Measurements from ENCODE around the gene CCDC24.

Gene CCDC24

DNA sequence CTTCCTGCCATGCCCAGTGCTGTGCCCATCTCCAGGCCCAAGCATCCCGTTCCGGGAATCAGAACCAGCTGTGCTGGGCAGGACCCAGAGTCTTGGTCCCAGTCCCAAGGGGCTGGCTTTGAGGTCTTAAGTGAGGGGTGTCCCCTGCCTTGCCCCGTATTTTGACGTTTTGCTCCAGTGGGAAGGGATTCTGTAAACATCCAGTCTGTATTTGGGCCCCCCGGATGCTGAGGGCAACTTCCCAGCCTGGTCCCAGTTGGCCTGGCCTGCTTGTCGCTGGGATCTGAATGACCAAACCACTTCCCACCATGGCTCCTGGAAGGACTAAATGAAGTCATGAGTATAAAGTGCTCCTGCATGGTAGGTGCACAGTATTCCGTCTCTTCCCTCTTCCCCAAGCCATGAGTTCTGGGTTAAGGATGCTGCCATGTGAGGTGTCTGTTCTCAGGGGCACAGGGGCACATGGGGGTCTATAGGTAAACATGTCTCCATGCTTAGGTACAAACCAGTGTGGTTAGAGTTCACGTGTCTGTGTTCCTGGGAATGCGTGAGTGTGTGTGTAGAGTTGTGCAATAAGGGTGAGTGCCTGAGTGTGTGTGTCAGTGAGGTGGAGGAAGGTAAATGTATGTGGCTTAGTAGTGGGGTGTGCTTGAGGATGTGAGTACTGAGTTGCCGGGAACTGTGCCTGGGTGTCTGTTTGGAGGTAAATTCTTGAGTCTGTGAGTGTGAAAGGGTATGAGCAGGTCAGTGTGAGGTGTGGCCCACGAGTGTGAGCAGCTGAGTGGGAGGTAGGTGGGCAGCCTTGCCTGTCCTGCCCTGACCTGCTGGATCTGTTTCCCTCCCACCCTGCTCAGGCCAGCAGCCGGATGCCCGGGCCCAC lies 10.9 kb upstream of the CCDC24 start:
- DNase-seq (ENCODE audit: low read depth) = no peak

DNA sequence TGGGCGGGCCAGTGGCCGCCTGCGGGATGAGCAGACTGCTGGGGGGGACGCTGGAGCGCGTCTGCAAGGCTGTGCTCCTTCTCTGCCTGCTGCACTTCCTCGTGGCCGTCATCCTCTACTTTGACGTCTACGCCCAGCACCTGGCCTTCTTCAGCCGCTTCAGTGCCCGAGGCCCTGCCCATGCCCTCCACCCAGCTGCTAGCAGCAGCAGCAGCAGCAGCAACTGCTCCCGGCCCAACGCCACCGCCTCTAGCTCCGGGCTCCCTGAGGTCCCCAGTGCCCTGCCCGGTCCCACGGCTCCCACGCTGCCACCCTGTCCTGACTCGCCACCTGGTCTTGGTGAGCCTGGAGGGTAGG lies 10.3 kb upstream of the CCDC24 start:
- DNase-seq (ENCODE audit: low read depth) = no peak

DNA sequence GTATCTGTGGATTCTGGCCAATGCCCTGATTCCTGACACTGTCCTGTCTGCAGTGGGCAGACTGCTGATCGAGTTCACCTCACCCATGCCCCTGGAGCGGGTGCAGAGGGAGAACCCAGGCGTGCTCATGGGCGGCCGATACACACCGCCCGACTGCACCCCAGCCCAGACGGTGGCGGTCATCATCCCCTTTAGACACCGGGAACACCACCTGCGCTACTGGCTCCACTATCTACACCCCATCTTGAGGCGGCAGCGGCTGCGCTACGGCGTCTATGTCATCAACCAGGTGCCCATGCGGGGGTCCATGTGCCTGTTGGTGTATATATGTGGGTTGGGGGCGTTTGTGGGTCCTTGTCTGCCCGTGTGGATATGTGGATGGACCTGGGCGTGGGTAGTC lies 9.8 kb upstream of the CCDC24 start:
- DNase-seq (ENCODE audit: low read depth) = no peak

DNA sequence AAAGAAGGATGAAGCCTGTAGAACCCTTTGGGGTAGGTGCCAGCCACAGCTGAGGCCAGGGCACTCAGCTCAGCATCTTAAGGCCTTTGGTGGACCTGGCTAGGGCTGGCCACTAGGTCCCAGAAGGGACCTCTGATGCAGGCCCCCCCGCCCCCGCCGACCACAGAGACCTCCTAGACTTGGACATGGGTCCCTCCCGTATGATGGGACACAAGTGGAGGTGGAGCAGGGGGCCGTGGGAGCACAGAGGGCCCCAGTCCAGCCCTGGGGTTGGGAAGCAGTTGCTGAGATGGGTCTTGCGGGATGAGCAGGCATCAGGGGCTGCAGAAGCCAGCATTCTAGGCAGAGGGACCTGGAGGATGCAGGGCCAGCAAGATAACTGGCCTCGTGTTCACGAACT lies 9.2 kb upstream of the CCDC24 start:
- DNase-seq (ENCODE audit: low read depth) = no peak

DNA sequence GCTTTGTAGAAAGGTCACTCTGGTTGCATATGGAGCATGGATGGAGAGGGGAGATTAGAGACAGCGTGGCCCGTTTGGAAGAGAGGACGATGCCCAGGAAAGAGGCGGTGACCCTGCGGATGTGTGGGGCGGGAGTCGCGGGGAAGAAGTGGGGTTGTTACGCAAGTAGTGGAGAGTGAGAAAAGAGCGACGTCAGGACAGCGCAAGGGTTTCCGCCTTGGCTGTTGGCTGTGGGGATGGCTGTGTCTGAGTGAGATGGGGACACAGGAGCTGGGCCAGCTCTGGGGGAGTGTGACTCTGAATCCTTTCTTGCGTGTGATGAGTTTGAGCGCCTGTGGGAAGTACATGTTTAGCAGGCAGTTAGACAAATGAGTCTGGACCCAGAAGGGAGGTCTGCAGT lies 8.6 kb upstream of the CCDC24 start:
- DNase-seq (ENCODE audit: low read depth) = no peak

DNA sequence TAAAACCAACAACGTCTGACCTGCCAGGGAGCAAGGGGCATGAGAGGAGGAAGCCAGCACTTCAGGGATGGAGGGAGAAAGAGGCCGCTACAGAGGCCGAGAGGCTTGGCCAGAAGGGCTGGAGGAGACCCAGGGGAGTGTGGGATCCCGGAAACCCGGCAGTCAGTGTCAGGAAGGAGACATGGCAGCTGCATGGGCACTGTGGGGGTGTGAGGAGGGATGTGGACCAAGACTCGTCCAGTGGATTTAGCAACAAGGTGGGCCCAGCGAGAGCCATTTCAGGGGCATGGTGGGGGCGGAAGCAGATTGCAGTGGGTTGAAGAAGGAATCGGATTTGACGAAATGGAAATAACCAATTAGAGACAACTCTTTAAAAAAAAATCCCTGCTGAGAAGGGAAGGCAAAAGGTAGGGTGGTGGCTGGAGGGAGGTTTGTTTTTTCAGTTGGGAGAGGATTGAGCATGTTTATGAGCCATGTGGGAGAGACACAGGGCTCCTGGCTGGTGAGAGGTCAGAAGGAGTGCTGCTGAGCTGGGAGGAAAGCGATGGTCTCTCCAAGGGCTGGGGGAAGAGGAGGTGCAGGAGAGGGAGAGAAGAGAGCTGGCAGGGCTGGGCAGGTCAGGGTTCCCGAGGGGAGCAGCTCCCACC lies 8.0 kb upstream of the CCDC24 start:
- no peak for DNase-seq (ENCODE audit: low read depth)

DNA sequence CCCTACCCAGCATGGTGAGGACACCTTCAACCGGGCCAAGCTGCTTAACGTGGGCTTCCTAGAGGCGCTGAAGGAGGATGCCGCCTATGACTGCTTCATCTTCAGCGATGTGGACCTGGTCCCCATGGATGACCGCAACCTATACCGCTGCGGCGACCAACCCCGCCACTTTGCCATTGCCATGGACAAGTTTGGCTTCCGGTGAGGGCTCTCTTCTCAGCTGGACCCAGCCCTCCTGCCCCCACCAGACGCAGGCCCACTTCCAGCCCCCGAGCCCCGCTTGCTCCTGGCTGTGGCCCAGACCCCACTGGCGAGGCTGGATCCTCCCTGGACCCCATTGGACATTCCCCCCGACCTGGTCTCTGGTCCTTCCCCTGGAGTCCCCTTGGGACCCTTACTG lies 6.5 kb upstream of the CCDC24 start:
- no peak for DNase-seq (ENCODE audit: low read depth)

DNA sequence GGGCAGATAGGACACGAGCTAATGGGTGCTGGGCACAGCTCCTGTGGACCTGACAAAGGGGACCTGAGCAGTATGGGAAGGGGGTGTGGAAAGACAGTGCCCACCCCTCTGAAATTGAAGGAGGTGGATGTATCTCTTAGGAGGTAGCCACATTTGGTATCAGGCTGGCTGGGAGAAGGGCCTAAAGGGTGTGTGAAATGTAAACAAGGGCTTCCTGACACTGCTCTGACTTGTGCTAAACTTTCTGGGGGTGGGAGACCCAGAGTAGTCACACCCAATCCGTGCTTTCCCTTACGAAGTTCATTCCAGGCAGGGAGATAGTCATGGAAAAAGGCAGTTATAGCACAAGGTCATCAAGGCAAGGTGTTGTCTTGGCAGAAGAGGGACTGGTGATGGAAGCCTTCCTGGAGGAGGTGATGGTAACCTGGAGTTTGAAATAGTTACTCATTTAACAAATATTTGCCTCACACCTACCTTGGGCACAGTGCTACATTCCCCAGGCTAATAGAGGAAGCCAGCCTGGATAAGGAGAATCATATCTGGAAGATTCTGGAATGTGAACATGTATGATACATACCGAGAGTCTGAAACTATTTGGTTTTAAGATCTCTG lies 5.3 kb upstream of the CCDC24 start:
- no peak for DNase-seq (ENCODE audit: low read depth)

DNA sequence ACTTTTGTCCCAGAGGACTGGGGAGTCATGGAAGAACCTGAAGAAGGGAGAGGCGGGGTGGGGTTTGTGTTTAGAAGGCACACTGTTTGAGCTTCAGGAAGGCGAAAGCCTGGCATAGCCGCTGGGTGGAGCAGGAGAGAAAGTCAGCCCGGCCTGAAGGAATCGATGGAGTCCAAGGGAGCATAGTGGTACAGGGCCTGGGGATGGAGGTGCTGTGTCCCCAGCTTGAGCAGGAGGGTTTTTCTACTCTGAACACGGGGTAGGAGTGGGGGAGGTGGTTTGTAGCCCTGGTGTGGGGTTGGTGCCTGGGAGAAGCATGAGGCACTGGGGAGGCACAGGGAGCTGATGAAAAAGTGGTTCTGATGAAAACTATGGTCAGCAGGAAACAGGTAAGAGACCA lies 4.7 kb upstream of the CCDC24 start:
- DNase-seq (ENCODE audit: low read depth) = no peak

DNA sequence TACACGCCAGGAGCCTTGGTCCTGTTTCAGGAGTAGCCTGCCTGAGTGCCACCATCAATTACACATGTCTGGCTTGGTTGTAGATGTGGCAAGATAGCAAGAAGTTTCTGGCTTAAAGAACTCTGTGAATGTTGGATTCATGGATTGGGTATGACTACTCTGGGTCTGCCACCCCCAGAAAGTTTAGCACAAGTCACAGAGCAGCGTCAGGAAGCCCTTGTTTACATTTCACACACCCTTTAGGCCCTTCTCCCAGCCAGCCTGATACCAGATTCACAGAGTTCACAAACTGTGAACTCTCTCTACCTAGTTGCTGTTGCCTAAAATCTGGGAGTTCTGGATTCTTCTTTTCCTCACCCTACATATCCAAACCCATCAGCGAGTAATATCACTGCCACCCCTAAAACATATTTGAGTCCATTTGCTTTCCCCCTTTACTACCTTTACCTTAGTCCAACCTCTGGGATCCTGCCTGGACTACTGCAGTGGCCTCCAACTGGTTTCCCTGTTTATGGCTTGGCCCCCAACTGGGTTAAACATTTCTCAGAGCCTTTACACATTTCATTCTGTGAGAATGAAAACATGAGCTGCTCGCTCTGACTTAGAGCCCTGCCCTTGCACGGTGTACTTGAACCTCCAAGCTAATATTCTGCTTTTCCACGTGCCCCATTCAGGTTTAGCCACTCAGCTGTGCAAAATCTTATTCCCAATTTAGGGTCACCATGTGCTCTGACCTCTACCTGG lies 4.1 kb upstream of the CCDC24 start:
- DNase-seq (ENCODE audit: low read depth) = no peak

DNA sequence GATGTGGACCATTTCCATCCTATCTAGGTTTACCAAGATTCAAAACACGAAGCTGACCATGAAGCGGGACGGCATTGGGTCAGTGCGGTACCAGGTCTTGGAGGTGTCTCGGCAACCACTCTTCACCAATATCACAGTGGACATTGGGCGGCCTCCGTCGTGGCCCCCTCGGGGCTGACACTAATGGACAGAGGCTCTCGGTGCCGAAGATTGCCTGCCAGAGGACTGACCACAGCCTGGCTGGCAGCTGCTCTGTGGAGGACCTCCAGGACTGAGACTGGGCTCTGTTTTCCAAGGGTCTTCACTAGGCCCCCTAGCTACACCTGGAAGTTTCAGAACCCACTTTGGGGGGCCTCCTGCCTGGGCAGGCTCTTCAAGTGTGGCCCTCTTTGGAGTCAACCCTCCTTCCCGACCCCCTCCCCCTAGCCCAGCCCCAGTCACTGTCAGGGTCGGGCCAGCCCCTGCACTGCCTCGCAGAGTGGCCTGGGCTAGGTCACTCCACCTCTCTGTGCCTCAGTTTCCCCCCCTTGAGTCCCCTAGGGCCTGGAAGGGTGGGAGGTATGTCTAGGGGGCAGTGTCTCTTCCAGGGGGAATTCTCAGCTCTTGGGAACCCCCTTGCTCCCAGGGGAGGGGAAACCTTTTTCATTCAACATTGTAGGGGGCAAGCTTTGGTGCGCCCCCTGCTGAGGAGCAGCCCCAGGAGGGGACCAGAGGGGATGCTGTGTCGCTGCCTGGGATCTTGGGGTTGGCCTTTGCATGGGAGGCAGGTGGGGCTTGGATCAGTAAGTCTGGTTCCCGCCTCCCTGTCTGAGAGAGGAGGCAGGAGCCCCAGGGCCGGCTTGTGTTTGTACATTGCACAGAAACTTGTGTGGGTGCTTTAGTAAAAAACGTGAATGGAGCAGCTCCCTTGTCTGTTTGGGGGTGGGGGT lies 864 bp upstream of the CCDC24 start:
- no peak for DNase-seq (ENCODE audit: low read depth)

DNA sequence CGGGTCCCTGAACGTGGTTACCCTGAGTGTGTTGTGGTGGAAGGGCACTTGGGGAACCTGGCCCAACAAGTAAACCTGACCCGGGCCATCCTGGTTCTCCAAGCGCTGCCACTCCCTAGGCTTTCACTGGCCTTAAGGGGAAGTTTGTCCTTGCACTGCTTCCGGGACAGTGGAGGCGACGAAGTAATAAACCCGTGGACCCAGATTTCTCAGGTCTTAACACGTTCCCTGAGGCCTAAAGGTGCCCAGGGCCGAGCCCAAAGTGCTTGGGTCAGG lies 261 bp upstream of the CCDC24 start:
- DNase-seq (ENCODE audit: low read depth) = no peak

DNA sequence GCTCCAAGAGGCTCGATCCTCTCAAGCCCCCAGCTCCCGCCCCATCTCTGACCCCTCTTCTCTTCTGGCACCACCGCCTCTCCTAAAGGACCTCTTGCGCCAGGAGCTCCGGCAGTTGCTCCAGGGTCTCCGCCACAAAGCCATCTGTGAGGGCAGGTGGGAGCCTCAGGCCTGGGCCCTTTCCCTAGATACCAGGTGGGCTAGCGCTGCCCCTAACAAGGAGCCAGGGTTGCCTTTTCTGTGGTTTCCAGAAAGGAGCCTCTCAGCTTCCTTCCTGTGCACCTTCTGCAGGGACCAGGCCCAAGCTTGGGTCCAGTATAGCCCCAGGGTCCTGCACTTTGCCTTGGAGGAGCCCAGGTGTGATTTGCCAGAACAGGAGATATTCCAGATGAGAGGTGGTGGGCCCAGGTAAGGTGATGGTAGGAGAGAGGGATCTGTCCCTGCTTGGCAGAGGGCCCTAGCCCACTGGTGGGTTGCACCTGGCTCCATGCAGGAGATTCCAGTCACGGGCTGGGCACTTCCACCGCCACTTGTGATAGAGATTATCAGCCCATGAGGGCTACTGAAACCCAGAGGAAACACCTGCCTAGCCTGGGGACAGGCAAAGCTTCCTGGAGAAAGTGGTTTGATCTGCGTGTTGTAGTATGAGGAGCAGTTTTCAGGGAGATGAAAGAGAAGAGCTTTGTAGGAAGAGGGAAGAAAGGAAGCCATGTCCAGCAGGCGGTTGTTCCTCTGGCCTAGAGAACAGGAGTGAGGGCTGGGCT lies 1.0 kb downstream of the CCDC24 start:
- no peak for DNase-seq (ENCODE audit: low read depth)

DNA sequence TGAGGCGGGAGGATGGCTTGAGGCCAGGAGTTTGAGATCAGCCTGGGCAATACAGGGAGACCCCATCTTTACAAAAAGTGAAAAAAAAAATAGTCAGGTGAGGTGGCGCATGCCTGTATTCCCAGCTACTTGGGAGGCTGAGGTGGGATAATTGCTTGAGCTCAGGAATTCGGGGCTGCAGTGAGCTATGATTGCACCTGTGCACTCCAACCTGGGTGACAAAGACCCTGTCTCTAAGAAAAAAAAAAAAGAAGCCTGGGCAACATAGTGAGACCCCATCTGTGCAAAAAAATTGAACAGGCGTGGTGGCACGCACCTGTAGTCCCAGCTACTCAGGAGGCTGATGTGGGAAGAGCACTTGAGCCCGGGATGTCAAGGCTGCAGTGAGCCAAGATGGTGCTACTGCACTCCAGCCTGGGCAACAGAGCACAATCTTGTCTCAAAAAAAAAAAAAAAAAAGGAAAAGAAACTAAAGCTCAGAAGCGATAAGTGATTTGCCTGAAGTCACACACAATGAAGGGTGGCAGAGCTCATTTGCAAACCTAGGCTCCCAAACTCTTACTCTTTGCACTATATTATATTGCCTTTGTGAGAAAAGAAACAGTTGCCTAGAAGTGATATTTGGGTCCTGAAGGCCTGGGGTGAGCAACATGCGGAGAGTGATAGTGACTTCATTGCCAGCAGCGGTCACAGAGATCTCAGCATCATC lies 2.0 kb downstream of the CCDC24 start:
- DNase-seq (ENCODE audit: low read depth) = no peak

DNA sequence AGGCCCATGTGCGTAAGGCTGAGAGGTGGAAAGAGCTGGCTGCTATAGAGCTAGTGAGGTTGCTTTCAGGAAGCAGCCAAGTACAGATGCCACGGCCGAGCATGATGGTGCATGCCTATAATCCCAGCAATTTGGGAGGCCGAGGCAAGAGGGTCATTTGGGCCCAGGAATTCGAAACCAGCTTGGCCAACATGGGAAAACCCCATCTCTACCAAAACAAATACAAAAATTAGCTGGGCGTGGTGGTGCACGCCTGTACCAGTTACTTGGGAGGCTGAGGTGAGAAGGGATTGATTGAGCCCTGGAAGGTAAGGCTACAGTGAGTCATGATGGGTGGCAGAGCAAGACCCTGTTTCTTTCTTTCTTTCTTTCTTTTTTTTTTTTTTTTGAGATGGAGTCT lies 2.7 kb downstream of the CCDC24 start:
- DNase-seq (ENCODE audit: low read depth) = no peak

DNA sequence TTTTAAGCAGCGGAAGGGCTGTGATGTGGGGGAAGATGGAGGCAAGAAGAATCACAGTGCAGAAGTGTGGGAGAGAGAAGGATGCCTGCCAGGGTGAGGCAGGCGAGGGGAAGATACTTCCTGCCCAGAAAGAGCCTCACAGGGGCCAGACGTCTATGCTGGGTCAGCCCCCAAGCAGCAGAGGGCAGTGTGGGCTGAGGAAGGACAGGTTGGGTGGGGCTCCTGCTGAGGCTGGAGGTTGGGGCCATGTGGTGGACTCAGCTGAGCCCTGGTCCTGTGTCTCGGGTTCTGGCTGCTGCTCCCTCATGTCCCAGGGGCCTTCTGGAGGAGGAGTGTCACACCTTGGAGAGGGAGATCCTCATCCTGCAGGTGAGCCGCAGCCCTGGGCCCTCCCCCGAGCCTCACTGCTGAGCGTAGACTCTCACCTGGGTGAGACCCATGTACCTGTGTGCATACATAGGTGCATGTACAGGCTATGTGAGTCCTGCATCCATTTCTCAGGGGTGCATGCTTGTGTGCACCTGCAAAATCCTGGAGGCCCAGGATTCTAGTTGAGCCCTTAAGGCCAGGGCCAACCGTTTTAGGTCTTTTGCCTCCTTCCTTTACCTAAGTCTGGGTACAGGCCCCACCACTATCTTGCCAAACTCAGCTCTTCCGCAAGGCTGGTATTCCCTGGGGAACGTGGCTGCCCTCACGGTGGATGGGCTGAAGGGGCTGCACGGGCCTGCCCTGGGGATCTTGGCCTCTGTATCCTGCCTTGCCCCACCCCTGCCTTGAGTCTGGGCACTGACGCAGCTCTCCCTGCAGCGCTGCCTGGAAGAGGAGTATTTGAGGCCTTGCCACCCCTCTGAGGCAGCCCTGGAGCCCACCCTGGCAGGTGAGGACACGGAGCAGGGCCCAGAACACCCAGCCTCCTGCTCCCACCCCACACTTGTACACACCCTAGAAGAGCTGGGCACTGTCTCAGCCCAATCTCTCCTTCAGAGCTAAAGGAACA lies 3.7 kb downstream of the CCDC24 start:
- no peak for DNase-seq (ENCODE audit: low read depth)

DNA sequence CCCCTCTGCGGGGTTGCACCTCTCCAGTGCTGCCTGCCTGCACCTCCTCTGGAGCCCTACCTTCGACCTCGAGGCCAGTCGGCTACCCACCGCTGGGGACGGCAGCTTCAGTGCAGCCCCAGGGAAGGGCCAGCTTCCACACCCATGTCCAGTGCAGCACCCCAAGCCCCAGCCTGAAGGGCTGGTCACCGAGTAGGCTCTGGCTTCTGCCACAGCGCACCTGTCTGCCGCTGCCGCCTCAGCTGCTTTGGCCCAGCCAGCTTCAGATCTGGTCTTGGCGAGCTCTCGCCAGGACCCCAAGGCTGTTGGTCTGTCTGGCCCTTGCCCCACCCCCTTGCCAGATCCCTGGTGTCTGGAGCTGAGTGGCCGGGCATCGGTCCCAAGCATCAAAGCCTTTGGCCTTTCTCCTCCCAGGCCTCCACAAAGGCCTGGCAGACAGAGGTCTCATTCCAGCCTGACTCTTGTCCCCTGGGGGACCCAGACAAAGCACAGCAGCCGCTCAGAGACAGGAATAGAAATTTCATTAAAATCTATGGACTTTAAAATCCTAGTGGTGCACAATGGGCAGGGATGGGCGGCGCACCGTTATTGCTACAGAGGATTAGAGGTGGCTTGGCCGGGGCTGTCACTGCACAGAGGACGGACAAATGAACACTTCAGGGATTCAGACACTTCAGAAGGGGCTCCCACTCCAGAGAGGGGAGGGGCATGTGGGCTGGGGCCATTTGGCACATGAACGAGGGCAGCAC lies 4.8 kb downstream of the CCDC24 start:
- DNase-seq (ENCODE audit: low read depth) = no peak

DNA sequence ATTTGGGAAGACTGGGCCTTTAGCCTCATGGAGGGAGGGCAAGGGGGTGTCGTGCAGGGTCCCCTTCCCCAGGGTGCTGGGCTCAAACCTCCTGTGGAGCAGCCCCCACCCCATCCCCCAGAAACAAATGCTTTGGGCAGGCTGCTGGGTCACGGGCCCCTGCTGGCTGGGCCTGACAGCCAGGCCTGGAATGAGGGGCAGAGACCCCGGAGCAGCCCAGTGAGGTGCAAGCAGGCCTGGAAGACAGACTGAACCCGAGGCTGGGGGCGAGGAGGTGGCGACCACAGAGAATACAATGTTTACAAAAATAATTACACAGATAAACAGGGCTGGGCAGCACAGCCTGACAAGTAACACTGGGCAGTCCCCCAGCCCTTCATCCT lies 5.3 kb downstream of the CCDC24 start:
- DNase-seq (ENCODE audit: low read depth) = no peak

All from GM04504 (cell line).